IMR-90 (cell line): Measurements from ENCODE around the gene BDNF. TPM values are rescaled to one million over a fixed set of nuclear protein-coding genes. Genes with fewer than 3 reads are reported as not detected.

Experiments
- ATAC-seq: fragments of 200-7000 bp; cut with Tn5 transposase; 2 replicates; pipeline ENCODE4 v1.9.1; 2020; ENCODE audit warnings: low read depth, mild to moderate bottlenecking, moderate library complexity
- BruUV-seq: library from RNA; stranded (reverse); fragments of 400-500 nt; replicated peaks from 2 replicates; lab custom pipeline; 2021; lab: Mats Ljungman, UMichigan
- CTCF ChIA-PET: fragments of 300-600 bp; formaldehyde crosslinking; extraction: SDS; loops from one replicate; lab custom pipeline; 2021; ENCODE audit warnings: antibody characterized with exemption; lab: Yijun Ruan, JAX
- POLR2A ChIA-PET: fragments of 300-600 bp; sonication (Branson Sonifier 250); formaldehyde crosslinking; loops from one replicate; lab custom pipeline; 2022; ENCODE audit warnings: antibody characterized with exemption; ENCODE audit not compliant: unreplicated experiment; lab: Charles Lee
- DNase-seq: peaks from one replicate; pipeline ENCODE4 v3.0.0; 2013
- H2AFZ ChIP-seq: replicated peaks from 2 replicates; pipeline ENCODE3; 2013; ENCODE audit warnings: low read length, mild to moderate bottlenecking; ENCODE audit not compliant: poor library complexity
- H2AK5ac ChIP-seq: 2 replicates; pipeline ENCODE4 v1.6.1; 2013; ENCODE audit warnings: low read depth, low read length, inconsistent platforms
- H2AK9ac ChIP-seq: replicated peaks from 2 replicates; pipeline ENCODE3; 2013; ENCODE audit warnings: mild to moderate bottlenecking, low read depth, low read length, moderate library complexity; ENCODE audit not compliant: poor library complexity
- H2BK120ac ChIP-seq: 2 replicates; pipeline ENCODE4 v1.6.1; 2013; ENCODE audit warnings: low read depth, low read length, inconsistent platforms
- H2BK15ac ChIP-seq: 3 replicates; pipeline ENCODE4 v1.6.1; 2013; ENCODE audit warnings: low read depth, low read length, inconsistent platforms
- H2BK20ac ChIP-seq: 2 replicates; pipeline ENCODE4 v1.6.1; 2013; ENCODE audit warnings: low read depth, mild to moderate bottlenecking, inconsistent platforms, low read length, moderate library complexity
- H2BK5ac ChIP-seq: 2 replicates; pipeline ENCODE4 v1.6.1; 2013; ENCODE audit warnings: mild to moderate bottlenecking, low read depth, low read length, inconsistent platforms; ENCODE audit not compliant: poor library complexity, severe bottlenecking
- H3K14ac ChIP-seq: replicated peaks from 2 replicates; pipeline ENCODE4 v1.6.1; 2013; ENCODE audit warnings: low read depth, low read length, inconsistent platforms
- H3K18ac ChIP-seq: 2 replicates; pipeline ENCODE4 v1.6.1; 2013; ENCODE audit warnings: low read depth, low read length, control low read depth
- H3K23ac ChIP-seq: 2 replicates; pipeline ENCODE4 v1.6.1; 2013; ENCODE audit warnings: low read depth, low read length, inconsistent platforms
- H3K27ac ChIP-seq: 2 replicates; pipeline ENCODE4 v1.5.1; 2013; ENCODE audit warnings: mild to moderate bottlenecking, control low read depth, low read length; ENCODE audit not compliant: insufficient read depth
- H3K27me3 ChIP-seq: 2 replicates; pipeline ENCODE4 v1.6.1; 2013; ENCODE audit warnings: low read length; ENCODE audit not compliant: control insufficient read depth, insufficient read depth
- H3K36me3 ChIP-seq: 2 replicates; pipeline ENCODE4 v1.6.1; 2013; ENCODE audit warnings: low read length, mixed read lengths; ENCODE audit not compliant: control insufficient read depth, insufficient read depth
- H3K4ac ChIP-seq: 2 replicates; pipeline ENCODE4 v1.6.1; 2013; ENCODE audit warnings: low read depth, low read length, inconsistent platforms
- H3K4me1 ChIP-seq: 2 replicates; pipeline ENCODE4 v1.6.1; 2013; ENCODE audit warnings: low read length, mixed read lengths; ENCODE audit not compliant: control insufficient read depth, insufficient read depth
- H3K4me2 ChIP-seq: 2 replicates; pipeline ENCODE4 v1.6.1; 2013; ENCODE audit warnings: low read depth, mild to moderate bottlenecking, control low read depth, low read length, moderate library complexity
- H3K4me3 ChIP-seq: 2 replicates; pipeline ENCODE4 v1.5.1; 2013; ENCODE audit warnings: low read depth, mild to moderate bottlenecking, control low read depth, low read length, moderate library complexity; ENCODE audit not compliant: insufficient read depth
- H3K56ac ChIP-seq: 2 replicates; pipeline ENCODE4 v1.6.1; 2013; ENCODE audit warnings: low read length, inconsistent platforms; ENCODE audit not compliant: insufficient read depth; ENCODE audit errors: extremely low read depth
- H3K79me1 ChIP-seq, 2 experiments: 2 replicates each; pipeline ENCODE4 v1.6.1; 2013; ENCODE audit warnings: low read length in 2 of 2, inconsistent platforms in 1 of 2, low read depth in 1 of 2
- H3K9ac ChIP-seq: 2 replicates; pipeline ENCODE4 v1.6.1; 2013; ENCODE audit warnings: low read depth, low read length, control low read depth
- H3K9me1 ChIP-seq: 2 replicates; pipeline ENCODE4 v1.6.1; 2013; ENCODE audit warnings: low read length, inconsistent platforms; ENCODE audit not compliant: insufficient read depth
- H3K9me3 ChIP-seq: 2 replicates; pipeline ENCODE4 v1.6.1; 2013; ENCODE audit warnings: low read length; ENCODE audit not compliant: control insufficient read depth, insufficient read depth
- H4K20me1 ChIP-seq: 2 replicates; pipeline ENCODE4 v1.6.1; 2013; ENCODE audit warnings: low read length, inconsistent platforms; ENCODE audit not compliant: insufficient read depth
- H4K5ac ChIP-seq: 2 replicates; pipeline ENCODE4 v1.6.1; 2013; ENCODE audit warnings: mild to moderate bottlenecking, low read depth, low read length, control low read depth
- H4K8ac ChIP-seq, 2 experiments: 2 replicates each; pipeline ENCODE4 v1.6.1; 2013; ENCODE audit warnings: low read depth in 2 of 2, low read length in 2 of 2, control low read depth in 1 of 2, inconsistent platforms in 1 of 2
- H4K91ac ChIP-seq: 2 replicates; pipeline ENCODE4 v1.6.1; 2013; ENCODE audit warnings: low read depth, low read length, inconsistent platforms; ENCODE audit not compliant: insufficient read depth
- CHD1 ChIP-seq: IDR thresholded peaks from 2 replicates; pipeline ENCODE4 v1.6.1; 2012; ENCODE audit warnings: low read depth, low read length, improper control_type of control experiment
- RAD21 ChIP-seq: IDR thresholded peaks from 2 replicates; pipeline ENCODE4 v1.6.1; 2012; ENCODE audit warnings: low read length, improper control_type of control experiment
- WGBS, 2 experiments: methylation state at CpG; one replicate each; pipeline versions ENCODE4 v1.1.5 to v1.1.7; 2013; ENCODE audit warnings: missing lambda C conversion rate in 2 of 2; ENCODE audit not compliant: insufficient read length in 1 of 2; ENCODE audit errors: extremely low coverage in 2 of 2; 5-methylcytosine and 5-hydroxymethylcytosine counted together
- dilution Hi-C: fragments of 300-500 bp; cut with HindIII; formaldehyde crosslinking; loops from one replicate; pipeline ENCODE4 v1.14.3; 2018; ENCODE audit warnings: low sequenced_read_pairs; ENCODE audit not compliant: unreplicated experiment
- in situ Hi-C: fragments of 300-500 bp; cut with MboI; formaldehyde crosslinking; loops from 3 replicates; pipeline ENCODE4 v1.14.3; 2019; ENCODE audit warnings: low sequenced_read_pairs, inconsistent platforms, mixed read lengths
- intact Hi-C: fragments of 100-400 bp; cut with micrococcal nuclease; formaldehyde crosslinking; loops from 2 replicates; pipeline ENCODE4 v1.10.0; 2022
- polyA plus RNA-seq, 3 experiments: library from polyadenylated mRNA; depleted of rRNA; stranded (reverse); fragments of >200 nt; gene quantifications; 2 replicates each; pipeline ENCODE4 v1.2.3, GENCODE V29; 2012; ENCODE audit warnings: low replicate concordance in 1 of 3
- total RNA-seq: library from RNA; depleted of rRNA; stranded (reverse); fragments of >200 nt; gene quantifications from 2 replicates; pipeline ENCODE4 v1.2.3, GENCODE V29; 2012
- TF ChIP-seq, protein P1 (sequence below): conservative IDR thresholded peaks from 2 replicates; pipeline ENCODE4 v1.5.1; 2012; ENCODE audit warnings: mild to moderate bottlenecking, low read depth, low read length, improper control_type of control experiment

The BDNF gene
- total and polyA plus RNA-seq, 2 of the 4 experiments (the other 2 are of a cell fraction): 94.8 to 152 TPM

GRCh38 chr11:27722953-27723344 lies 22.7 kb upstream of the BDNF start:
- dilution Hi-C loops (no loop called here), in situ Hi-C loops (loop anchor here (10.0 to 25.0 kb wide), 4 partner anchors 172 to 1439 kb away; no protein-coding TSS in a partner anchor), intact Hi-C loops (loop anchor here (1.0 to 10.0 kb wide), 6 partner anchors 22 to 804 kb away; partner anchors contain the start of gene BDNF)
- Histone ChIP-seq H2AFZ (peak overlapping the region; percentile 92), H3K79me1 (peaks cover 11 to 12% of the 10 kb centered on the region in 2 experiments; a peak in 3 of 4 replicates), H3K56ac (no peak overlapping the region), H3K14ac (peak overlapping the region; percentile 62), H4K20me1 (no peaks in the 10 kb centered on the region), H2BK120ac (peak overlapping the region; percentile 80), H3K9ac (peak overlapping the region; percentile 74), H3K4me3 (peak overlapping the region; percentile 55), H4K8ac (peak overlapping the region; percentile 55 to 85), H3K36me3 (no peaks in the 10 kb centered on the region), H2BK20ac (peak overlapping the region; percentile 58), H3K27me3 (no peaks in the 10 kb centered on the region), H4K5ac (peak overlapping the region; percentile 94), H3K23ac (peak overlapping the region; percentile 80; the same call in 1 of the 2 replicates), H3K18ac (peak overlapping the region; percentile 93), H4K91ac (peak overlapping the region; percentile 92; the same call in 1 of the 2 replicates), H2AK9ac (peak overlapping the region; percentile 51), H3K9me3 (no peaks in the 10 kb centered on the region), H3K27ac (peak overlapping the region; percentile 85), H3K4me1 (peaks cover 5% of the 10 kb centered on the region), H3K9me1 (no peaks in the 10 kb centered on the region; the same call in 1 of the 2 replicates), H3K4ac (peak overlapping the region; percentile 51), H2BK5ac (peak overlapping the region; percentile 64), H2BK15ac (peak overlapping the region; percentile 77; the same call in 2 of the 3 replicates), H2AK5ac (peak overlapping the region; percentile 31; the same call in 1 of the 2 replicates), H3K4me2 (peak overlapping the region; percentile 99)
- no TSS peak for BruUV-seq
- ChIA-PET POLR2A (interaction anchor here (0.5 to 0.6 kb wide), 3 partner anchors 20 to 347 kb away, joined by 3 to 4 read pairs (median 4); partner anchors contain the start of gene BDNF), CTCF (interaction anchor here (0.7 to 0.8 kb wide), 2 partner anchors 12 to 303 kb away, joined by 3 read pairs; no protein-coding TSS in a partner anchor)
- ATAC-seq: peak; percentile 8
- 6% methylated on average over 7 of the region's 18 CpGs; no CpG with 5 or more reads in 1 of the 2 experiments for WGBS, 2 experiments
- TF ChIP-seq RAD21 (peak; percentile 39), CHD1 (no peak)
- TF ChIP-seq, protein P1, sequence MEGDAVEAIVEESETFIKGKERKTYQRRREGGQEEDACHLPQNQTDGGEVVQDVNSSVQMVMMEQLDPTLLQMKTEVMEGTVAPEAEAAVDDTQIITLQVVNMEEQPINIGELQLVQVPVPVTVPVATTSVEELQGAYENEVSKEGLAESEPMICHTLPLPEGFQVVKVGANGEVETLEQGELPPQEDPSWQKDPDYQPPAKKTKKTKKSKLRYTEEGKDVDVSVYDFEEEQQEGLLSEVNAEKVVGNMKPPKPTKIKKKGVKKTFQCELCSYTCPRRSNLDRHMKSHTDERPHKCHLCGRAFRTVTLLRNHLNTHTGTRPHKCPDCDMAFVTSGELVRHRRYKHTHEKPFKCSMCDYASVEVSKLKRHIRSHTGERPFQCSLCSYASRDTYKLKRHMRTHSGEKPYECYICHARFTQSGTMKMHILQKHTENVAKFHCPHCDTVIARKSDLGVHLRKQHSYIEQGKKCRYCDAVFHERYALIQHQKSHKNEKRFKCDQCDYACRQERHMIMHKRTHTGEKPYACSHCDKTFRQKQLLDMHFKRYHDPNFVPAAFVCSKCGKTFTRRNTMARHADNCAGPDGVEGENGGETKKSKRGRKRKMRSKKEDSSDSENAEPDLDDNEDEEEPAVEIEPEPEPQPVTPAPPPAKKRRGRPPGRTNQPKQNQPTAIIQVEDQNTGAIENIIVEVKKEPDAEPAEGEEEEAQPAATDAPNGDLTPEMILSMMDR: 0 out of 2 replicates have a peak, but pooled peaks have one; percentile 15
- no peak for DNase-seq
